ENCODE results near the gene PTGR3.

PTGR3 gene

DNA sequence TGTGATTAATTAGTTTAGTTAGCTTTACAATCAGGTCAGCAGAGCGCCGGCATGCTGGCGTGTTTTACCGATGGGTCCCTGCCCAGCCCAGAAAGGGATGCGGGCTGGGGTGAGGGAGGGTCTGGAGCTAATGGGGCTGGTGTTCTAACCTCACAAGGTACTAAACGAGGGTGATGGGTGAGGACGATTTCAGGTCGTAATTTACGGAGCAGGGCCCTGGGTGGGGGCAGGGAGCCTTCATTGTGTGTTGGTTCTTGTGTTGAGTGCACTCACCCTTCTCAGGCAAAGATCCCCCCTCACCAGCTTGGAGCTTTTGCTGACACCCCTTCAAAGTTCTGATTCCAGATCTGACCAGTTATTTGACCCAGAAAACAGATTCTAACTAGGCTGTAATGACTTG is 39.5 kb downstream of the PTGR3 start:
- no peak for DNase-seq (ENCODE audit: low spot score)

DNA sequence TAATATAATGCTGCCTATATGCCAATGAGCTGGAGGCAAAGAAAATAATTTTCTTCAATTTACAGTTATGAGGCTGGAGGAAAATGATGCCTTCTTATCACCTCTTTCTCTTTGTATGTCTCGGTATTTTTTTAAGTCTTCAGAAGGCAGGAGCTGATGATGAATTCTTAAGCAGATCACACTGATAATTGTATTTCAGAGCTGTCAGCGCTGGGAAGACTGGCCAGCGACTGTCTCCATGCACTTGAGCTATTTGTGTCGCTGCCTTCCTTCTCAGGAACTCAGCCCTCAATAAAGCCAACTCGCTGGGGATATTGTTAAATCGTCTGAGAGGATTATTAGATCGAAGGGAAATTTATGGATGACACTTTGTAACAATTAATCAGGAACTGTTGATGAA is 40.3 kb downstream of the PTGR3 start:
- DNase-seq (ENCODE audit: low spot score) = no peak

DNA sequence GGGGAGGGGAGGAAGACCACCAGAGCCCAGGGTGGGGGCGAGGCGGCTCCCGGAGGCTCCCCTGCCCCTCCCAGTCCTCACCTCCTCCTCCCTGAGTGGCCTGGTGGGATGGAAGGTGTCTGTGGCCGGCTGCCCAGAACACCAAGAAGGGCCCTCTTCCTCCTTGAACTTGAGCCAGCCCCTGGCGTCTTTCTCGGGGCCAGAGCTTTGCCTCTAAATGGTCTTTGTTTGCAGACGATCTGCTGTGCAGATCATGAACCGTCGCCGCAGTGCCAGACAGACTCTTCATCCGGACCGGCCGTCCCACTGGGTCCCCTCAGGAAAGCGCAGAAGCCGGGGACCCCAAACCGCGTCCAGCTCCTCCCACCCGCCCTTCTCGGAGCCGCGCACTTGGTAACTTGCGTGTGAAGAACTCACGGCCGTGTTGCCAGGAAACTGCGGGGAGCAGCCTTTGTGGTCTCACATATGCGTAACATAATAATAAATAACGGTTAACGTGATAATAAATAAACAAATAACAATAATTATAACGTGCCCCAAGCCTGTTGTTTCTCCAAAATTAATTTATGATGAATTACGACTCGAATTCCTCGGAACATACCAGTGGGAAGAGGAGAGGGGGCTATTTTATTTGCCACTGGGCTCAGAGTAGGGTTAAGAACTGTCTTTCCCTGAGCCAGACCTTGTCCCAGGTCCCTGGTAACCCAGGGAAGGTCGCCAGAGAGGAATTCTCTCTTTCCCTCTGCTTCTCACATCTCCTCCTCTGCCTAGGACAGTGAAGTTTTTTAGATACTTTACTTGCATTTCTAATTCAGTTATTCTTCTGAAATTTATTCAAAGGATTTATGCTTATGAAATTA is 41.0 kb downstream of the PTGR3 start:
- peak; percentile 24 for DNase-seq (ENCODE audit: low spot score)

DNA sequence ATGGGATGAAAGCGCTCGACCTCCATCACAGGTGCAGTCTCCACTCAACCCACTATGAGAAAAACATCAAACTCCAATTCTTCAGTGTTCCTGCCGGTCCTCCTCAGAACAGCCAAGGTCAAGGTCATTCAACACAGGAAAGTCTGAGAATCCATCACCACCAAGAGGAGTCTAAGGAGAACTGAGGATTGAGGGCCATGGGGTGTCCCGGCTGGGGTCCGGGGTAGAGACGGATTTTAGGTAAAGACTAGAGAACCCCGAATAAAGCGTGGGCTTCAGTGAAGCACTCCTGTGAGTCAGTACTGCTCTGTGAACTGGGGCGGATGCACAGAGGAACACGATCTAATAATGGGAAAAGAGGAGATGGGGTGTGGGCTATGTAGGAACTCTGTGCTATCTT is 41.8 kb downstream of the PTGR3 start:
- DNase-seq (ENCODE audit: low spot score) = no peak

DNA sequence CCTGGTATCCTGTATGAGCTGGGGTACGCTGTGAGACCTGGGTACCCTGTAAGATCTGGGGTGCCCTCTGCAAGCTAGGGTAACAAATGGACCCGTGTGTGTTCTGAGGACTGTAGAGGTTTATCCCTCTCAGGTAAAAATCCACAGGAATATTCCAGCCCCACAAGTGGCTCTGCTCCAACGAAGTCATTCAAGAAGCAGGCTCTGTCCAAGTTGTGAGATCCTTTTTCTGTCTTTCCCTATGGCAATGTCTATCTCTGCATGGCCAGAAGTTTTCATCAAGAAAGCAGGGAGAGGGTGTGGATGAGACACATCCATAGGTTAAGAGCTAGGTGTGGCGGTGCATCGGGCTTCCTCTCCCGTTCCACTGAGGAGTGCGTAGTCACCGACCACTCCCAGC is 43.0 kb downstream of the PTGR3 start:
- DNase-seq (ENCODE audit: low spot score) = no peak

DNA sequence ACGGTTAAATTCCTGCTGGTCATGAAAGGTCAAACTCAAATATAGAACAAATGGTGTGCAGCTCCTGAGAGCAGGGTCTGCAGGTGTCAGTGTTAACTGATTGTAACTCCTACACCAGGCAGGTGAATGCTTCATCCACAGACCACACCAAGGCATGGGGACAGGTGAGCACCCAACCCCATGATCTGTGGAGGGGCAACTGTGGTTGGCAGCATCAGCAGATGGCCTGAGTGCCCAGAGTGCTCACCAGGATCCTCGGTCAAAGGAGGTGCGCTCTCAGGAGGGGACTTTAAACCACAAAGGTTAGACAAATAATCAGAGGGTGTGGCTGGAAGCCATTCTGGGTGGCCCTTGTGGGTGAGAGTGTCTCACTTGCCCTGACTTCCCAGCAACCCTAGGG is 44.5 kb downstream of the PTGR3 start:
- no peak for DNase-seq (ENCODE audit: low spot score)

DNA sequence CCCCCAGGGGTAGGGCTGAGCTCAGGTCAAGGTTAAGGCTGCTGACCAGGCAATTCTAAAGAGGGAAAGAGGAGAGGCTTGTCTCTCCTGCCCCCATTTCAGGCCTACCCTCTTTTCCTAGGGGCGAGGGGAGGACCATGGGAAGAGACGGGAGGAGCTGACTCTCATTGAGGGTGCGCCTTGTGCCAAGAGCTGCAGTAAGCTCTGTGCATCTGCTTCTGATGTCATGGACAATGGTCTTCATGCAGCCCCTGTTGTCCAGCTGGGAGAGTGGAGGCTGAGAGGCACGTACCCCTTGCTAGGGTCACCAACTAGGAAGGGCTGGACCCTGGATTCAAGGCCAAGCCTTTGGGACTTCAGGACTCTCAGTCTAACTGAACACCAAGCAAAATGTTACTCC is 45.2 kb downstream of the PTGR3 start:
- DNase-seq (ENCODE audit: low spot score) = no peak

DNA sequence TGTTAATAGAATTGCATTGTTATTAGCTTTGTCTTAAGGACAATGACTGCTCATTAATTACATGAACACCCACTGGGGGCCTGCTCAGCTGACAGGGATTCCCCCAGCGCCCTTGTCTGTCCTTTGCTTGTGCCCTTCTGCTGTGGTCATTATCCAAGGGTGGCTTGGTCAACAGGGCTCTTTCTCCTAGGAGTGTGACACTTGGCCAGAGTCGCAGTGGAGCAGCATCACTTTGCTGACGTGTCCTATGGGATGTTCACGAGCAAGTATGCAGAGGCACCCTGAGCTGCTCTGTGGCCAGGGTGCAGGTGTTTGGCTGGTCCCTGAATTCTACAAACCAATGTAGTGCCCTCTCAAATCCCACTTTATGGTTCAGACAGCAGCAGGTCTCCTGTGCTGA is 46.0 kb downstream of the PTGR3 start:
- no peak for DNase-seq (ENCODE audit: low spot score)

DNA sequence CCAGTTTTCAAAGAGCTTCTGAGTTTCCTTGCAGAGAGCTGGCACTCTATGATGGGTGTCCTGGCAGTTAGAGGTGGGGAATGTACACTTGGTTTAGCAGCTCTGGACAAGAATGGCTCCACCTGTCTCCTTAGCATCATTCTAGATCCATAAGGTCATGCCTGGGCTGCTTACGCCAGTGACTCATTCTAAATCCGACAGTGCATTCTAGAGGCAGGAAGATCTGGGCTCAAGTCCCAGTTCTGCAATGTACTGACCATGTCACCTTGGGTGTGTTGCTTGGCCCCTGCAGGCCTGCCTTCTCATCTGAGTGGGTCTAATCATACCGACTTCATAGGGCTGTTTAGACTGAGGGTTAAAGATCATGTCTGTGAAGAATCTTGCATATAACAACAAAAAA is 46.5 kb downstream of the PTGR3 start:
- DNase-seq (ENCODE audit: low spot score) = no peak

DNA sequence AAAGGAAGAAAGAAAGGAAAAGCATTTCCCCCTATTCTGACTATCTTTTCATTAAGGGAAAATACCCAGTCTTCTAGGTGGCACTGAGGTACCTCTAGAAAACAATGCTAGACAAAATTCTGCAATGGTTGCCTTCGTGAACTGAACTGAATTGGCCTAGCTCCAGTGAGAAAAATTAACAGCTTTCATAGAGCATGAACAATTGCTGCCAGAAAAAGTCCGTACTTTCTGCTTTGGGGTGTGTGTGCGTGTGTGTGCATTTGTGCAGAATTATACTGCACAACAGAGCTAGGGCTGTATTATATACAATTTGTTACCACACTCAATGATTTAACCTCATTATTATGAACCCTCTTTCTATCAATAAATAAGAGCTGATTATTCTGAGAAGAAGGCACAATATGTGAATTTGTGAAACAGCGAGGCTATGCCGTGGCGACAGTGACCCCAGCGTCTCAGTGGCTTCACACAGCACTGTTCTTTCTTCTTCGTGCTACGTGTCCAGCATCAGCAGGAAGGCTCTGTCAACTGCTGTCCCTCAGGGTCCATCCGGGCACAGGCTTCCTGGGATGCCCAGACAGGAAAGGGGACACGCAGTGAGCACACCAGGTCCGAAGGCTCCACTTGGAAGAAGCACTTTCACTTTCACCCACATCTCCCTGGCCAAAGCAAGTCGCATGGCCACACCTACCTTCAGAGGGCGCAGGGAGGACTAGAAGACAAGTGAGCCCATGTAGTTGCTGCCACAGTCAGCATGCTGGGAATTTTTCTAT is 47.5 kb downstream of the PTGR3 start:
- peak; percentile 65 for DNase-seq (ENCODE audit: low spot score)

DNA sequence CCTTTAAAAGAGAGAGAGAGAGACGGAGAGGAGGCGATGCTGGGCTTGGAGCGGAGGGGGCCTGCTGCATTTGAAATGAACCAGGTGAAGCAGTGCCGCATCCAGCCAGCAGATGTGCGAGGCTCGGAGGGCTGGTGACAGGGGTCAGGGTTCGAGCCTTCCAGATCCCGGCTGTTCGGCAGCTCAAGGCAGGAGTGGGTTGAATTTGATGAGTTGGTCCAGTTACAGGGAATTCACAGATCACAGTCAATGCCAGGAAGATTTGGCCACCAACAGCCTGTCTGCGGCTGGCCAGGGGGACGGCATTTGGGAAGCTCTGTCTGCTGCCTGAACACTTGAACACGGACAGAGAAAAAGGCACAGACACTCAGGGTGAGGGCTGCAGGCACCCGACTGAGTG is 48.6 kb downstream of the PTGR3 start:
- DNase-seq (ENCODE audit: low spot score) = peak; percentile 28

DNA sequence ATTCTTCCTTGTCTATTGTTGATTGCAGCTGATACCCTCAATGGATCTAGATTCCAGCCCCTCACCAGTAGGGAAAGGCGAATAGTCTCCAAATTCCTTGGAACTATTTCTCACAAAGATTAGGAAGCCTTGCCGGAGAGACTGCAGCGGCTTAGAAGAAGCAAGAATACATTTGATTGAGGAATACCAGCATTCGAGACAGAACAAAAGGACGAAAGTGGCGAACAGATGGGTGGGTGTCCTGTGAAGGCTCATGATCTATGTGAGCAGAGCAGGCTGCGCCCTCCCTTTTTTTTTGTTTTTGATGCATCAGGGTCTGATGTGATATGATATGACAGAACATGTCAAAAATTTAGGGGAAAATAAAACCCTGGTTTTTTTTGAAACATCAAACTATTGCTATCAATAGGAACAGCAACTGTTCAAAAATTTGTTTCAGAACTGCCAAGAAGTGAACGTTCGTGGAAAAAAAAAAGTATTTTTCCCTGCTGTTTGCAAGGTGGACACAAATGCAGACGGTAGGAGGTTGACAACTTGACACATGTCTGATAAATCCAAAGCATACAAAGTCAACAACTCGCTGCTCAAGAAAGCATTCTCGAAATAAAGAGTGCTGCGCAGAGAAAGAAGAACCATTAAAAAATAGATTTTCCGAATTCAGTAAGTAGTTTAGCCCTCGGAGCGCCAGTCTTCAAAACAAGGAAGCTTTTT is 49.1 kb downstream of the PTGR3 start:
- DNase-seq (ENCODE audit: low spot score) = no peak

DNA sequence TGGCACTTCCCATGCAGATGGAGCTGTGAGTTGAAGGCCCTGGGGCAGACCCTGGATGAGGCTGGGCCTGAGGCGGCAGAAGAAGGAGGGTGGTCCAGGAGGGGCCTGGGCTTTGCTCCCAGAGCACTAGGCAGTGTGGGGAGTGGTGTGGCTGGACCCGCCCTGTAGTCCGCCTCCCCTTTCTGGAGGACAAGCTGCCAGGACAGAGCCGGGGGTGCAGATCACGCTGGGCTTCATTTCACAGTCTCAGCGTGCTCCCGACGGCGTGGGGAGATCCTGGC is 49.8 kb downstream of the PTGR3 start:
- DNase-seq (ENCODE audit: low spot score) = peak; percentile 2

Measured in Ammon's horn (tissue), 1 donor.